KG1 (cell line): ENCODE data around the gene GAS2L3.
"Not testable (repeated sequence)": the region's sequence is repeated elsewhere in the genome, so short reads cannot be mapped to it uniquely, and the experiment has no call there.

Experiments used
- DNase-seq: peaks from one replicate; lab custom pipeline; 2025; lab: John Stamatoyannopoulos, UW

GAS2L3 gene

DNA sequence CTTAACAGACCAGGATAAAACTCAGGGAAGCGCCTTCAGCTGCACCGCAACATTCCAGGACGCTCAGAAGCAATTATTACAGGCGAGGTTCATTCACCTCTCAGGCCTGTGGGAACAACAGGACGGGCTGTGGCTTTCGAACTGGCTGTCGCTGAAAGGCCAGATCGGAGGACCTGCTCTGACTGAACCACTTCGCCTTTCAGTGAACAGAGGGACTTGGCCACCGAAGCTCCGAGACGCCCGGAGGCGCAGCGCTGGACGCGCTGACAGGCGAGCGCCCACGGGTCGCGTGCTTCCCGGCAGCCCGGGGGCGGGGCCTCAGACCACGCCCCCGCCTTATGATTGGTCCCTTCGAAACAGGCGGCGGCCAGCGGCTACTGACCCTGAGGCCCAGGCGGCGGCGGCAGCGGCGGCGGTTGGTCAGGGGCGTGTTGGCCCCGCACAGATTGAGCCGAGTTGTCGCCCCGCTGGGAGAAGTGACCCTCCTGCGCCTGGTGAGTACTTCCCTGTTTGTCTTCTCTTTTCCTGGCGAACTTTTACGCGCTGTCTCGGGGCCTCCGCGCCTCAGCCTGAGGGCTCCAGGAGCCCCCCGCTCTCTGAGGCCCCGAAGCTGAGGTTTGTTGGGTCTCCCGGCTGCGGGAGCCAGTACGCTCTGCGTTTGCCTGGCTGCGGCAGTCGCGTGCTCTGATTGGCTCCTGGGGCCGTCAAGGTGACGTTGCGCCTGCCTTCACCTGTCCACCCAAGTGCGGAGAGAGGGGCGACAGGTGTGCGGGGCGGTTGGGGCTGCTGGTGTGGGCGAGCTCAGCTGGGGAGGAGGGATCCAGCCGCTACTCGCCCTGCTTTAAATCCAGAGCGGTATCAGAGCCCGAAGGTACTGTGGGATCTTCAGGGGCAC lies at the start of gene GAS2L3:
Gene GAS2L3 (plus strand): TSS at position 393 of the 895 bp plus-strand sequence. CDS start 21,221 bp downstream, outside the sequence.
- peak; percentile 42 for DNase-seq

DNA sequence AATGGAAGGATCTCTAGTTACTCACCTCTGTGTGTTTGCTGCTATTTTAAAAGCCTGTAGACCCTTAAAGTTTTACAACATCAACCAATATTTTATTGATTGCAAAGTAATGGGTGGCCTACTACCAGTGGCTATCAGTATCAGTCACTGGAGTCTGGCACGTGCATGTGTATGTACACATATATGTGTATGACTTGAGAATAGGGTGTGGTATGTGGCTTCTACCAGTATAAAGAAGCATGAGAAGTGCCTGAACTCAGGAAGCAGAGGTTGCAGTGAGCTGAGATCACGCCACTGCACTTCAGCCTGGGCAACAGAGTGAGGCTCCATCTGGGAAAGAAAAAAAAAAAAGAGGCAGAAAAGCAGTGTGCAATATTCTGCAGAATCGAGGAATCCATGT lies 45.5 kb upstream of the GAS2L3 start:
- no peak for DNase-seq

DNA sequence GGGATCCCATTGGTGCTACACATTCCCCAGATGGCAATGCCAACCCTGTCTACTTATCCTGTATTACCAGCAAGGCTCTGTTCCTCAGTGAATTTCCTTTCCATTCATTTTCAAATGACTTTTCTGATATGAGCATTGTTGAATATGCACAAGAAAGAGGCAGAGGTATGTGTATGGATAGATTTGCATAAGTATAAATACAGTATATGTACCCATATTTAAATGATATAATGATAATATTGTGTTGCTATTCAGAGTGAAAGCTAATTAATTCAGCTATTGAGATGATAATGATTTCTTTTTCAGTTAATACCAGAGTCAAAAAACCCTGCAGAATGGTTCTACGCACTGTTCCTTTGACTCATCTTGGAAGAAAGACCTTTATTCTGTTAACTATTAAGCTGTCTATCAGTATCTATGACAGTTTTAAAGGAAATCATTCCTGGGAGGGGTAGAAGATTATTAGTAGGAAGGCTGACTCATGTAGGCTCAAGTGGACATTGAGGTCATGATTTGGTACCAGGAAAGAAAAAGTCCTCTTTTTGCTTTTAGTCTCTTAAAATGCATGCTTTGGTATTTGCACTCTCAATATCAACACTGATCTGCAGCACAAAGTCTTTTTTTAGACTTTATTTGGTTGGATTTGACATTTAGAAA lies 44.9 kb upstream of the GAS2L3 start:
- no peak for DNase-seq

- DNase-seq, result no peak
Observed at GRCh38 chr12:100529756-100530350, 43.6 kb upstream of the GAS2L3 start.

DNA sequence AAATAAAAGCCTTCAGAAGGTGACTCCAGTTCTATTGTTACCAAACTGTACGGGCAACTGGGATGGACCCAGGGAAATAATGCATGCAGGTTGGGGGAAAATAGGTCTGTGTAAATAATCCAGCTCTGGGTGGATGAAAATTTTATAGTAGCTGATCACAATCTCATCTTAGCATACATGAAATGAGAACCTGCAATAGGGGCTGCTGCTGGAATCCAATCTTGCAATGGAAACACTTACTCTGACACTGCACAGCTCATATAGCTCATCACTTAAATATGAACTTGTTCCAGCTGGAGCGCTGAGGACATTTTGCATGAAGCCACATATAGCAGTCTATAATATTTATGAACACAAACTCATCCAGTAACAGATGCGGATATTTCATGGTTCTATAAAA lies 40.1 kb upstream of the GAS2L3 start:
- DNase-seq, result no peak

- no peak for DNase-seq
Observed at GRCh38 chr12:100534625-100535227, 38.8 kb upstream of the GAS2L3 start.

DNA sequence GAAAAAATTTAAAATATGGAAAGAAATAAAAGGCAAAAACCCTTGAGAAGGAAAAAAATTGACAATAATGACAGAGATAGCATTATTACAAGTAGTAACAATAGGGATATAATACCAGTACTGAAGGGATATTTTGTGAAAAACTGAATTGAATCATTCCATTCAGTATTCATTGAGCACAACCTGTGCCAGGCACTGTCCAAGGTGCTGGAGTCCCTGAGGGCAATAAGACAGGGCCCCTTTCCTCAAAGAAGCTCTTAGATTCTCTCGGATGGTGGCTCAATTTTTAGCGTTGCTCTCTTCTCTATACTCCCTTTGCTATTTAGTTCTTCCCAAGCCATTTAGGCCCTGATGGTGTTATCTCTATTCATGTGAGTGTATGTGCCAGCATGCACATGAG lies 34.3 kb upstream of the GAS2L3 start:
- no peak for DNase-seq

GRCh38 chr12:100544165-100544564 lies 29.3 kb upstream of the GAS2L3 start:
- DNase-seq, result no peak

DNA sequence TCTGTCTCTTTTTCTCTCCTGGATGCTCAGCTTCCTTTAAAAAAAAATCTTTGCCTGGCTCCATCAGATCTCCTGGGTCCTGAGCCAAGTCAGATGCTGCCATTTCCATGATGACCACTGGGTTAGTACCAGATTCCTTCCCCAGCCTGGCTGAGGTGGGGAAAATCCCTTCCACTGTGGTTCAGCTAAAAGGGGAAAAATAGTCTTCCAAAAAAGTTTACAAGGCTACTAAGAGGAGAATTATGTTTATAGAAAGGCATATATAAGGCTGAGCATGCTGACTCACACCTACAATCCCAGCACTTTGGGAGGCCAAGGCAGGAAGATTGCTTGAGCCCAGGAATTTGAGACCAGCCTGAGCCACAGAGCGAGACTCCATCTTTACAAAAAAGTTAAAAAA lies 28.4 kb upstream of the GAS2L3 start:
- DNase-seq, result no peak

GRCh38 chr12:100553936-100554335 lies 19.5 kb upstream of the GAS2L3 start:
- DNase-seq, result no peak

DNA sequence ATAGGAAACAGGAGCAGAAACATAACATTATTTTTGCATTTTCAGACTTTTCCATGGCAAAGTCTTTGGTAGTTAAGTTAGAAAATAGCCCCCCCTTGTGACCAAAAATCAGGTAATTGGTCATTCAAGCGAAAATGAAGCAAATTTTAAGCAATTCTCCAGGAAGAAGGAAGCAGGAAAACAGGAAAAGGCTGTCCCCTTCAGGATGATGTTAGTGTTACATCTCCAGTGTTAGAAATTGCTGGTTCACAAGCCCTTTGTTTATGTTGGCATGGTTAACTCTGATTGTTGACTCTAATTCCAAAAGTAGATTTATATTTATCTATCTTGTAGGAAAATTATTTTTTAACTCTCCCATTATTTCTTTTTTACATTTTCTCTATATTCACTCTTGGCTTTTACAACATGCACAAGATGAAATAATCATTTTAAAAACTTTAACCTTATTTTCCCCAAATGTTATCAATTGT lies 18.8 kb upstream of the GAS2L3 start:
- DNase-seq, result peak; percentile 40

DNA sequence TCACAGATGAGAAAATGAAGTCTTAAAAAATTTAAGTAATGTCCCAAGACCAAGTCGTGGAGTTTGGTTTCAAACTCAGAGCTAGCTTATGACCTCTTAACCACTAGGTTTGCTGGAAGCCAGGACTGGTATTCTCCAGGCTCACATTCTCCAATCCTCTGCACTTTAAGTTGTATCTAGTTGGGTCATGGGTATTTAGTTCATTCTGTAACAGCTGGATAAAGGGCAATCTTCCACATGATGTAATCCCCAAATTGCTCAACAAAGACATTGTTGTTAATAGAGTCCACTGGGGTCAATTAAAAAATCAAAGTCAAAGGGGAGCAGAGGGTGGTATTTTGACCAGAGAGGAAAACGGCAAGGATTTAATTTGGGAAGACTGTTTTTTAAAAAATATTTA lies 17.8 kb upstream of the GAS2L3 start:
- DNase-seq, result no peak

- no peak for DNase-seq
Observed at GRCh38 chr12:100557357-100557756, 16.1 kb upstream of the GAS2L3 start.

DNA sequence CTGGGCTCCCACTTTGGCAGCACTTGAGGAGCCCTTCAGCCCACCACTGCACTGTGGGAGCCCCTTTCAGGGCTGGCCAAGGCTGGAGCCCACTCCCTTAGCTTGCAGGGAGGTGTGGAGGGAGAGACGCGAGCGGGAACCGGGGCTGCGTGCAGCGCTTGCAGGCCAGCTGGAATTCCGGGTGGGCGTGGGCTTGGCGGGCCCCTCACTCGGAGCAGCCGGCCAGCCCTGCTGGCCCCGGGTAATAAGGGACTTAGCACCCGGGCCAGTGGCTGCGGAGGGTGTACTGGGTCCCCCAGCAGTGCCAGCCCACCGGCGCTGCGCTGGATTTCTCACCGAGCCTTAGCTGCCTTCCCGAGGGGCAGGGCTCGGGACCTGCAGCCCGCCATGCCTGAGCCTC lies 14.2 kb upstream of the GAS2L3 start:
- not testable (repeated sequence) for DNase-seq

DNA sequence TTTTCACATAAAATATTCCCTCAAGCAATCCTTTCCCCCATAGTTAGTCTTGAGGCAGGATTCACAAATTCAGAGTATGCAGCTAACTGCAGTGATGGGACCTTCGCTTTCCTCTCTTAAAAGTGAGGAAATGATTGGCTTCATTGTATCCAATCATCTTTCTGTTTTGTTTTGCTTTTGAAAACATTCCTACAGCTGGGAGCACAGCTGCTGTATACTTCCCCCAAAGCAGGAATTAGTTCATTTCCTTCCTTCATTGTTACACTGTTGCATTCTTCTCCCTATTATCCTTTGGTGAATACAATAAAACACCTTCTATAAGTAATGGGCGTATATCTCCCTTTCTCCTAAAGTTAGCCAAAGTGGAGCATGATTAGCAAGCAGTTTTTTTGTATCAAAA lies 9.4 kb upstream of the GAS2L3 start:
- no peak for DNase-seq

DNA sequence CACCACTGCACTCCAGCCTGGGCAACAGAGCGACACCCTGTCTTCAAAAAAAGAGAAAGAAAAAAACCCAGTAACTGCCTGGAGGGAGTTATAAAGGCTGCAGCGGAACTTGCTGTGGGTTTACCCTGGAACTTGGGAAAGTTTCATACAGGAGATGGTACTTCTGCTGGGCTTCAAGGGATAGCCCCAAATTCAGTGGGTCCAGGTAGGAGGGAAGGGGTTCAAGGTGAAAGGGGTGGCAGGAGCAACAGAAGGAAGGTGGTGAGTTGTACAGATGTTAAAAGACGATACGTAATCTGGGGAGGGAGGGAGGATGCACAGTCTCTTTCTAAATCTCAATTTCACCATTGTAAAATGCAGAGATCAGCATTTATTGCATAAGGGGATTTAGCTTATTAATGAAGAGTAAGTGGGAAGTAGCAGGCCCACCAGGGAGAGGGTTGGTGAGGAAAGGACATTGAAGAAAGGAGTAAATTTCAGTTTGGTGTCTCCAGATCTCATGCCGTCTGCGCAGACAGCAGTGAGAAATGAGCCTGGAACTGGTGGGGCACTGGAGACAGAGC lies 8.5 kb upstream of the GAS2L3 start:
- no peak for DNase-seq

- no peak for DNase-seq
Observed at GRCh38 chr12:100565987-100566545, 7.4 kb upstream of the GAS2L3 start.

DNA sequence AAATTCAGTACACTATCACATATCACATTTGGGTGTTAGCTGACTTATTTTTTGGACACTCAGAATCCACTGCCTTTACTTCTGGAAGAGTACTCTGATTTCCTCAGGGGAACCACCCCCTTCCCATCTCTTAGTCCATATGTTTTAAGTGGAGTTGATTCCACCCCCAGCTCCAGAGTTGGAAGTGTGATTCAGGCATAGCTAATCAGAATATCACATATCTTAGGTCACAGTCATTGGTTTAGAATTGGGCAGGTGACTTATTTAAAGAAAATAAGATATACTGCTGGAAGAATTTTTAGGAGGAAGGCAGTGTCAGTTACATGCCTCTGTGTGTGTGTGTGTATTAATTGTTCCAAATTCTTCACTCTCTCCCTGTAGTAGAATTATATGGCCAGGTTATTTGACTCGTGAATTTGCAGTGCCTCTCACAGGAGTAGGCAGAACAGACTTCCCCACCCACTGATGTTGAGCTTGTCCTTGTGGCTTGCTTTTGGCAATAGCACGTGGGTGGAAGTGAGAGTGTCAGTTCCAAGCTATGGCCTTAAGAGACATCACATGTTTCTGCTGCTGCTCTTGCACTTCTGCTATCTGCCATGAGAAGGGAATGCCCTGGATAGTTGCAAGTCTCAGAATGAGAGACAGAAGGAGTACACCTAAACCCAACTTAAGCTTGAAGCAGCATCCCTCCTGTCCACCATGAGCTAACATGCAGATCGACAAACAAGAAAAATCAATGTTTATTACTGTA lies 6.4 kb upstream of the GAS2L3 start:
- no peak for DNase-seq

DNA sequence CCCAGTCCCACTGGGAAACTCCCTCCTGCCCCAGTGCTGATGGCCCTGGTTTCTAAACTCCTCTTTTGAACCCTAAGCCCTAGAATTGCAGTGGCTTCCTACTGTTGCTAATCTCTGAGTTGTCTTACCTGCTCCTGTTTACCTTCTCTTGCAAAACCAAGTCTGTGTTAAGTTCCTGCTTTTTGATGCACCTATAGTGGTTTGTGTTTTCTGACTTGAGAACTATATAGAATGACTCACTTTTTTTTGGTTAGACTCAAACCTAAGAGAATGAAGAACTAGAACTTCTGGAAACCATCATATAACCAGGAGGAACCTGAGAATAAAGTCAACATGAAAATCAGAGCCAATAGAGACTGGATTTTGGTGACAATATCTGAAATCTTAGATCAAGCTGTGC lies 5.5 kb upstream of the GAS2L3 start:
- DNase-seq, result no peak

DNA sequence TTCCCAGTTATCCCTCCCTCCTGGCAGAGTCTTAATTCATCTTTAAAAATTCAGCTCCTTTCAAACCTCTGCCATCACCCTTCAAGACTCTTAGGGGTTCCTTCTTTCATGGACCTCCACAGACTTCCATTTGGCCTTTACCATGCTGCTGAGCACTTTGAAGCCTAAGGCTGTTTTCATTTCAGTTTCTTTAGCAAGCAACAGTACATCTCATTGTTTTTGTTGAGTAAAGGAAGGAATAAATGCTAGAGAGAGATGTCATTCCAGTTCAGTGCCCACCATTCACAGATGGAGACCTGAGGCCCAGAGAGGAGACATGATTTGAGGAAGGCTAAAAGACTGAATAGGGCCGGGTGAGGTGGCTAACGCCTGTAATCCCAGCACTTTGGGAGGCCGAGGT lies 1.3 kb upstream of the GAS2L3 start:
- DNase-seq, result no peak
